ENCODE measurements around the gene IDH3G. TPM values are rescaled to one million over a fixed set of nuclear protein-coding genes. Genes with fewer than 3 reads are reported as not detected.

Gene IDH3G
- total and polyA plus RNA-seq, 2 donors (not counting 1 experiment from before 2014, with no cell fraction given) = 44.6 to 55.7 TPM

DNA sequence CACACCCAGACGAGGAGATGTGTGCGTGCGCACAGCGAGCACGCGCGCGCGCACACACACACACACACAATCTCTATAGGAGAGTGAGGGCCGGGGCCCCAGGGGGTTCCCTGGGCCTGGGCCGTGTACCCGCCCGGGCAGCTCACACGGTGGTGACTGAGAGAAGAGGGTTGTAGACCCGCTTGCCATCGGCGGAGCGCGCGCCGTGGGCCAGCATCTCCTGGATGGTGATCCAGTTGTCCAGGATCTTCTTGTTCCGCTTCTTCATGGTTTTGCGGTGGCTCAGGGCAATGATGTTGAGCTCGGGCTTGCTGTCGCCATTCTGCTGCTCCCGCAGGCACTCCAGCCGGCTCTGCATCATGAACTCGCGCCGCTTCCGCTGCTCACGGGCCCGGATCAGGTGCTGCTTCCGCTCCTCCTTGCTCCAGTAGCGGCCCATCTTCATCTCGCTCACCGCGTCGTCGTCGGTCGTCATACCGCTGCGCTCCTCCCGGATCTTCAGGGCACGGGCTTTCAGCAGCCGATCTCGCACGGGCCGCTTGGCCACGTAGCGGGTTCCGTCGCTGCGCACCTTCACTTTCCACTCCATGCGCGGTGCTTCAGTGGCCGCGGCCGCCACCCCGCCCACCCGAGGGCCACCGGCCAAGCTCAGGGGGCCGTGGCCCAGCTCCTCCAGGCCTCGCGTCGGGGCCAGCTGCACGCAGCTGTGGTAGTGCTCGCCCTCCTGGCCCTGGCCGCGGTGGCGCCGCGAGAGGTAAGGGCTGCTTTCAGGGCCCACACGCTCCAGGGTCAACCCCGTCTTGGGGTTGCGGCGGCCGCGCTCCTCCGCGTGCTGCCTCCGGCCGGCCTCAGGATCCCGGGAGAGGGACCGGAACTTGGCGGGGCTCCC, 9.3 kb upstream of the IDH3G start:
- H3K36me3 ChIP-seq (ENCODE audit: control insufficient read depth, insufficient read depth, low read length) = peaks cover 4% of the 10 kb centered on the region
- H3K4me3 ChIP-seq (replicated peaks in 1 of 4; ENCODE audit: control extremely low read depth in 1 of 4, insufficient read depth in 1 of 4, low read depth in 3 of 4, low read length in 4 of 4) = no peak overlapping the region
- H3K4me2 ChIP-seq (ENCODE audit: extremely low read depth, insufficient read depth, low read length) = no peak overlapping the region
- no peak overlapping the region for H2AFZ ChIP-seq (ENCODE audit: low read length)
- H3K9ac ChIP-seq (ENCODE audit: insufficient read depth, low read length) = no peak overlapping the region
- no peak for DNase-seq (ENCODE audit: low read depth in 2 of 2)
- H3K4me1 ChIP-seq (ENCODE audit: control insufficient read depth, extremely low read depth, insufficient read depth, low read length) = no peaks in the 10 kb centered on the region
- no peak overlapping the region for H3K27ac ChIP-seq (ENCODE audit: insufficient read depth, low read length)
- no peaks in the 10 kb centered on the region for H4K20me1 ChIP-seq (ENCODE audit: control insufficient read depth, extremely low read depth, insufficient read depth, low read length)
- no peaks in the 10 kb centered on the region for H3K27me3 ChIP-seq (ENCODE audit: control insufficient read depth, insufficient read depth, low read length)
- H3K79me2 ChIP-seq (ENCODE audit: control insufficient read depth, insufficient read depth, low read length) = no peaks in the 10 kb centered on the region
- no peak for TF ChIP-seq EZH2 (IDR thresholded peaks at IDR 0.05; ENCODE audit: low read length, missing control alignments)
- TF ChIP-seq, protein P1, sequence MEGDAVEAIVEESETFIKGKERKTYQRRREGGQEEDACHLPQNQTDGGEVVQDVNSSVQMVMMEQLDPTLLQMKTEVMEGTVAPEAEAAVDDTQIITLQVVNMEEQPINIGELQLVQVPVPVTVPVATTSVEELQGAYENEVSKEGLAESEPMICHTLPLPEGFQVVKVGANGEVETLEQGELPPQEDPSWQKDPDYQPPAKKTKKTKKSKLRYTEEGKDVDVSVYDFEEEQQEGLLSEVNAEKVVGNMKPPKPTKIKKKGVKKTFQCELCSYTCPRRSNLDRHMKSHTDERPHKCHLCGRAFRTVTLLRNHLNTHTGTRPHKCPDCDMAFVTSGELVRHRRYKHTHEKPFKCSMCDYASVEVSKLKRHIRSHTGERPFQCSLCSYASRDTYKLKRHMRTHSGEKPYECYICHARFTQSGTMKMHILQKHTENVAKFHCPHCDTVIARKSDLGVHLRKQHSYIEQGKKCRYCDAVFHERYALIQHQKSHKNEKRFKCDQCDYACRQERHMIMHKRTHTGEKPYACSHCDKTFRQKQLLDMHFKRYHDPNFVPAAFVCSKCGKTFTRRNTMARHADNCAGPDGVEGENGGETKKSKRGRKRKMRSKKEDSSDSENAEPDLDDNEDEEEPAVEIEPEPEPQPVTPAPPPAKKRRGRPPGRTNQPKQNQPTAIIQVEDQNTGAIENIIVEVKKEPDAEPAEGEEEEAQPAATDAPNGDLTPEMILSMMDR (conservative IDR thresholded peaks at IDR 0.05 in 1 of 2, IDR thresholded peaks at IDR 0.05 in 1 of 2; ENCODE audit: low read depth in 1 of 2, low read length in 2 of 2) = no peak
- H3K9me3 ChIP-seq (ENCODE audit: control insufficient read depth, insufficient read depth, low read depth, low read length) = no peaks in the 10 kb centered on the region

DNA sequence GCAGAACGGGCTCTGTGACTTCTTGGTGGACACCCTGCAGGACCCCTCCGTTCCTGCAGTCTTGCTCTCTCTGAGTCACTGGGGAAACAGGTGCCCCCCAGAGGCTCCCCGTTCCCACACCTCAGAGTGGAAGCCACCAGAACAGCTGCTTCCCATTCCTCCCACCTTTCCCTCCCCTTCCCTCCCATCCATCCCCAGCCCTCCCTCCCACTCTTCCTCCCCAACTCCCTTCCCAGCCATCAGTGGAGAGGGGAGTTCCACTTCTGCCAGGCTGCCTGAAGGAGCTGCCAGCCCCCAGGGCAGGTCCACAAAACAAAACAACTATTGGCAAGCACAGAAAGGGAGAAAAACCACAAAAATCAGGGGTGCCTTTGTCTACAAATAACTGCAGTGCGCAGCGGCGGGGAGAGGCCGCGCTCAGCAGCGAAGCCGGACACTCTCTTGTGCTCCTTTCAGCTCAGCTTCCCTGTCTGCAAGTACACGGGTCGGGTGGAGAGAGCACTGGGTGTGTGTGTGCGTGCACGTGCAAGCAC, 8.4 kb upstream of the IDH3G start:
- Histone ChIP-seq H2AFZ (ENCODE audit: low read length) (no peak overlapping the region), H3K9ac (ENCODE audit: insufficient read depth, low read length) (no peak overlapping the region), H3K4me3 (replicated peaks in 1 of 4; ENCODE audit: control extremely low read depth in 1 of 4, insufficient read depth in 1 of 4, low read depth in 3 of 4, low read length in 4 of 4) (no peak overlapping the region), H3K27me3 (ENCODE audit: control insufficient read depth, insufficient read depth, low read length) (no peaks in the 10 kb centered on the region), H3K27ac (ENCODE audit: insufficient read depth, low read length) (no peak overlapping the region), H3K36me3 (ENCODE audit: control insufficient read depth, insufficient read depth, low read length) (peaks cover 5% of the 10 kb centered on the region), H4K20me1 (ENCODE audit: control insufficient read depth, extremely low read depth, insufficient read depth, low read length) (no peaks in the 10 kb centered on the region), H3K4me2 (ENCODE audit: extremely low read depth, insufficient read depth, low read length) (no peak overlapping the region), H3K9me3 (ENCODE audit: control insufficient read depth, insufficient read depth, low read depth, low read length) (no peaks in the 10 kb centered on the region), H3K79me2 (ENCODE audit: control insufficient read depth, insufficient read depth, low read length) (no peaks in the 10 kb centered on the region), H3K4me1 (ENCODE audit: control insufficient read depth, extremely low read depth, insufficient read depth, low read length) (no peaks in the 10 kb centered on the region)
- no peak for DNase-seq (ENCODE audit: low read depth in 2 of 2)
- TF ChIP-seq, protein P1 (conservative IDR thresholded peaks at IDR 0.05 in 1 of 2, IDR thresholded peaks at IDR 0.05 in 1 of 2; ENCODE audit: low read depth in 1 of 2, low read length in 2 of 2) = no peak
- no peak for TF ChIP-seq EZH2 (IDR thresholded peaks at IDR 0.05; ENCODE audit: low read length, missing control alignments)

DNA sequence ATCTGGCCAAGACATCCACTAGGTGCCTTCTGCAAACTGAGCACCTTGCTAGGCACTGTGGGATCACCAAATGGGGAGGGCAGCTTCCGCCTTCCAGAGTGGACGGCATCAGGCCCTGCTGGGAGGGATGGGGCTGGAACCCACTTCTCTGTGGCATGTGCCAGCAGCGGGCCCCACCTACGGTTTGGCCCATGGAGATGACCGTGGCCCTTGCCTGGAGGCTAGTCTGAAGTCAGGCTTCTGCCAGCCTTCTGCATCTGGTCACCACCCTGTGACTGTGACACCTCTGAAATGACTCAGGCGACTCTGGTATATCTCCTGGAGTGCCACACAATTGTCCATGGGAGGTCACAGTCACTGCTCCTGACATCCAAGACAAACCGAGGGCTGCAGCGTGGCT, 7.5 kb upstream of the IDH3G start:
- Histone ChIP-seq H3K27me3 (ENCODE audit: control insufficient read depth, insufficient read depth, low read length) (no peaks in the 10 kb centered on the region), H2AFZ (ENCODE audit: low read length) (no peak overlapping the region), H3K9ac (ENCODE audit: insufficient read depth, low read length) (no peak overlapping the region), H3K27ac (ENCODE audit: insufficient read depth, low read length) (no peak overlapping the region), H3K79me2 (ENCODE audit: control insufficient read depth, insufficient read depth, low read length) (no peaks in the 10 kb centered on the region), H3K4me2 (ENCODE audit: extremely low read depth, insufficient read depth, low read length) (no peak overlapping the region), H3K4me1 (ENCODE audit: control insufficient read depth, extremely low read depth, insufficient read depth, low read length) (no peaks in the 10 kb centered on the region), H3K4me3 (replicated peaks in 1 of 4; ENCODE audit: control extremely low read depth in 1 of 4, insufficient read depth in 1 of 4, low read depth in 3 of 4, low read length in 4 of 4) (no peak overlapping the region), H4K20me1 (ENCODE audit: control insufficient read depth, extremely low read depth, insufficient read depth, low read length) (no peaks in the 10 kb centered on the region), H3K36me3 (ENCODE audit: control insufficient read depth, insufficient read depth, low read length) (peaks cover 6% of the 10 kb centered on the region), H3K9me3 (ENCODE audit: control insufficient read depth, insufficient read depth, low read depth, low read length) (no peaks in the 10 kb centered on the region)
- no peak for TF ChIP-seq EZH2 (IDR thresholded peaks at IDR 0.05; ENCODE audit: low read length, missing control alignments)
- TF ChIP-seq, protein P1 (conservative IDR thresholded peaks at IDR 0.05 in 1 of 2, IDR thresholded peaks at IDR 0.05 in 1 of 2; ENCODE audit: low read depth in 1 of 2, low read length in 2 of 2) = no peak
- DNase-seq (ENCODE audit: low read depth in 2 of 2) = no peak

Measured in fibroblast of lung (primary cell).